Measurements from ENCODE around the gene MRGPRX3.
"Not testable (repeated sequence)": the region's sequence is repeated elsewhere in the genome, so short reads cannot be mapped to it uniquely, and the experiment has no call there.

The MRGPRX3 gene

GRCh38 chr11:18132341-18132740 is at the start of gene MRGPRX3:
MRGPRX3 (plus strand) TSS chr11:18132571; CDS start chr11:18137203, 4,632 bp downstream.
- no peak for DNase-seq

- DNase-seq = no peak
Observed at GRCh38 chr11:18088366-18088765, 44.0 kb upstream of the MRGPRX3 start.

- no peak for DNase-seq
Observed at GRCh38 chr11:18088966-18089365, 43.4 kb upstream of the MRGPRX3 start.

- no peak for DNase-seq
Observed at GRCh38 chr11:18091731-18092130, 40.6 kb upstream of the MRGPRX3 start.

- no peak for DNase-seq
Observed at GRCh38 chr11:18093959-18094358, 38.4 kb upstream of the MRGPRX3 start.

GRCh38 chr11:18100926-18101656 is 31.3 kb upstream of the MRGPRX3 start:
- DNase-seq = no peak

DNA sequence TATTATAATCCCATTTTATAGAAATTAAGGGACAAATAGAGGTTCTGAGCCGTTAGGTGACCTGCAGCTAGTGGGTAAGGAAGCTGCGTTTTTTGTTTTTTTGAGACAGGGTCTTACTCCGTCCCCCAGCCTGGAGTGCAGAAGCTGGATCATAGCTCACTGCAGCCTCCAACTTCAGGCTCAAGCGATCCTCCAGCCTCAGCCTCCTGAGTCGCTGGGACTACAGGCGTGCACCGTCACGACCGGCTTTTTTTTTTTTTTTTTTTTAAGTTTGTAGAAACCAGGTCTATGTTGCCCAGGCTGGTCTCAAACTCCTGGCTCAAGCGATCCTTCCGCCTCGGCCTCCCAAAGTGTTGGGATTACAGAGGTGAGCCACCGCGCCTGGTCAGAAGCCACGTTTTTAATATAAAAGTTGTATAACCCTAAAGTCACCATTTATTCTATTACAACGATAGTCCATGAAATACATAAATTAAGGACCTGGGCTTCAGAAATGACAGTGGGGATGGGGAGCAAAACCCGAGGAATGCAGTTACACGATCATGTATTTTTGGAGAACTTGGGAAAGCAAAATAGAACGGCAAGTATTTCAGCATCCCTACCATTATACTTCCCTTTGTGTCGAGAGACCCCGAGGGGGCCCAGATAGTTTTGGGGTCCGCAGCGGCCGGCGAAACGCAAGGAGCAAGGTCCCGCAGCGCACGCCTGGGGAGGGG is 27.1 kb upstream of the MRGPRX3 start:
- no peak for DNase-seq

- peak; percentile 89 for DNase-seq
Observed at GRCh38 chr11:18105802-18106574, 26.4 kb upstream of the MRGPRX3 start, which contains the start of gene SAAL1. SAAL1 (minus strand) TSS chr11:18106082; CDS start chr11:18106041, 41 bp downstream.

GRCh38 chr11:18106688-18107087 is 25.7 kb upstream of the MRGPRX3 start:
- no peak for DNase-seq

DNA sequence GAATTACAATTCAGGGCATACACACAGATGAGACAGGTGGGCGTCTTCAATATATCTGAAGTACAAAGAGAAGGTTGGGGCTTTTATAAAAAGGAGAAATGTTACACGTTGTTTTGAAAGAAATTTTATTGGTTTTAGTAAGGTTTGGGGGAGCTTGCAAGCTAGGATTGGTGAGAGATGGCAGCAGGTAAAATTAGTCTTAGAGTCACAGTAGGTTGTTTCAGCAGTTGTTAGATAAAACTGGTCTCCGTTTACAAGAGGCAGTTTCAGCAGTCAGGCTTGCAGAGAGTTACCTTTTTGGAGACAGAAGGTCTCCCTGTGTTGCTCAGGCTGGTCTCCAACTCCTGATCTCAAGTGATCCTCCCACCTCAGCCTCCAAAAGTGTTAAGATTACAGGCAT is 24.1 kb upstream of the MRGPRX3 start:
- no peak for DNase-seq

GRCh38 chr11:18111005-18111404 is 21.4 kb upstream of the MRGPRX3 start:
- DNase-seq = no peak

DNA sequence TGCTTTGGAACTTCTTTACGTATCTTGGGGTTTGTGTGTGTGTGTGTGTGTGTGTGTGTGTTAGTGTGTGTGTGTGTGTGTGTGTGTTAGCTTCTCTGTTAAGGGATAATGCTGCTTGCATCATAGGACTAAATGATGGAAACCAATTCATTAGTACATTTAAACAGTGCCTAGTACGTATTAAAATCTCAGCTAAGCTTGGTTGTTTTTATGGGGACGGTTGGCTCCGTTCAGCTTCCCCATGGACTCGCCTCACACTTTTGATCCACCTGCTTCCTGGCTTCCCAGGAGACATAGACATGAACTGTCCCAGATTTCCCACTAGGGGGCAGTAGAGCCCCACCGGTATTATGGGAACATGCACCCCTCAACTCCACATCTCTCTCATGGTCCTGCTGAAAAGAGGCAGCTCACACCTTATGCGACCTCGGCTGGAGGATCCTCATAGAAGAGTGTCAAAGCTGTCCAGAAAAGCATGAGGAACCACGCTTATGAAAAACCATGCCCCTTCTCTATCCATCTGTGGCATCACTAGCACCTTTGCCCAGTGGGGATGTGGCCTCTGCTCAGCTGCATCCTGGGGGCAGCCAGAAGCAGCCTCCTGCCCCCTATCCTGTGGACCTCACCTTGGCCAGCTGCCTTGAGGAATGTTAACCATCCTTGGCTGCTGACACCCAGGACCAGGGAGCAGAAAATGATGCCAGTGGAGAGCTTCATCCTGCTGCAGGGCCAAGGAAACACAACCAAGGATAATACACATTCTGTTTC is 16.8 kb upstream of the MRGPRX3 start:
- DNase-seq = peak; percentile 55

DNA sequence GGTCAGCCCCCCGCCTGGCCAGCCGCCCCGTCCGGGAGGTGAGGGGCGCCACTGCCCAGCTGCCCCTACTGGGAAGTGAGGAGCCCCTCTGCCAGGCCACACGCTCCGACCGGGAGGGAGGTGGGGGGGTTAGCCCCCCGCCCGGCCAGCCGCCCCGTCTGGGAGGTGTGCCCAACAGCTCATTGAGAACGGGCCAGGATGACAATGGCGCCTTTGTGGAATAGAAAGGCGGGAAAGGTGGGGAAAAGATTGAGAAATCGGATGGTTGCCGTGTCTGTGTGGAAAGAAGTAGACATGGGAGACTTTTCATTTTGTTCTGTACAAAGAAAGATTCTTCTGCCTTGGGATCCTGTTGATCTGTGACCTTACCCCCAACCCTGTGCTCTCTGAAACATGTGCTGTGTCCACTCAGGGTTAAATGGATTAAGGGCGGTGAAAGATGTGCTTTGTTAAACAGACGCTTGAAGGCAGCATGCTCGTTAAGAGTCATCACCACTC is 11.0 kb upstream of the MRGPRX3 start:
- DNase-seq = not testable (repeated sequence)

GRCh38 chr11:18131115-18131514 is 1.3 kb upstream of the MRGPRX3 start:
- not testable (repeated sequence) for DNase-seq

DNA sequence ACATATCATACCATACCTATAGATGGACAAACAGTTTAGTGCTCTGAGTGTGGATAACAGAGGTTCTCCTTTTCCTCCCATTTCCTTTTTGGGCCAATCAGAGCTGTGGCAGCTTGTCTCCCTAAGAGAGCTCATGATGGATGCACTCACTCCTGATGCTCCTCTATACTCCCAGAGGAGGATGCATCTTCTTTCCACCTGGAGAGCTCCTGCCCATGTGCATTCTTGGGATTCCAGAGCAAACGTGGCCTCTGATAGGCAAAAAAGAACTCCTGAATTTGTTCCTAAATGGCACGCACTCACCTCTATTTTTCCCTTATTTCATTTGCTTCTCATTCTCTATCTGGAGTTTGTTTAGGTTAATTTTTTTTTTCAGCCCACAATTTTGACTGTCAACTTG is 2.9 kb downstream of the MRGPRX3 start:
- no peak for DNase-seq

- no peak for DNase-seq
Observed at GRCh38 chr11:18137186-18137800, 4.9 kb downstream of the MRGPRX3 start.

DNA sequence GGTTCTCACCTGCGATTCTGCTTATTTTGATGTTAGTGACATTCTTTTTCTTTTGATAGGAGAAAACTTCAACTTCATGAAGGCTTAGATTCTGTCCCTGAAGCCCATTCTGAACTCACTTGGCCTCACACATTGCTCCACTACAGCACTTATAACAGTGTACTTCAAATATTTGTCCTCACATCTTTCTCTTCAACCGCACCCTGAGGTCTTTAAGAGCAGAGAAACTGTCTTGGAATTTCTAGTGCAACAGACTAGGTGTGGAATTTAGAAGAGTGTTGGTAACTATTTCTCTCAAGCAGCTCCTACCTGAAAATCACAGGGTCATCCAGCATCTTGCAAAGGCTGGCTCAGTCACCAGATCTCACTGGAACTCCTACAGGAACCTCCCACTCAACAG is 7.8 kb downstream of the MRGPRX3 start:
- no peak for DNase-seq

GRCh38 chr11:18144243-18144642 is 11.9 kb downstream of the MRGPRX3 start:
- DNase-seq = no peak

DNA sequence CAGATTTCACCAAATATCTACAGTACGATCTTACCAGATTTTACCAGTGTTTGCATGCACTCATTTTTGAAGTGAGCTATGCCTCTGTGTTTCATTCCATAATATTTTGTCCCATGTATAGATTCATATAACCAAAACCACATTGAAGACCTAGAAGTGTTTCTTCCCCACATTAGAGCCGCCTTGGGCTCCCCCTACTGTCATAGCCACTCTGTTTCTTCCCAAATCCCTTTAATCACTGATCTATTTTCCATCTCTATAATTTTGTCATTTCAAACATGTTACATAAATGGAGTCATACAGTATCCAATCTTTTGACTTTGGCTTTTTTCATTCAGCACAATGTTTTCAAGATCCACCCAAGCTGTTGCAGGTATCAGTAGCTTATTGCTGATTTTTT is 12.7 kb downstream of the MRGPRX3 start:
- DNase-seq = no peak

- no peak for DNase-seq
Observed at GRCh38 chr11:18145837-18146236, 13.5 kb downstream of the MRGPRX3 start.

GRCh38 chr11:18151581-18151980 is 19.2 kb downstream of the MRGPRX3 start:
- DNase-seq = no peak

DNA sequence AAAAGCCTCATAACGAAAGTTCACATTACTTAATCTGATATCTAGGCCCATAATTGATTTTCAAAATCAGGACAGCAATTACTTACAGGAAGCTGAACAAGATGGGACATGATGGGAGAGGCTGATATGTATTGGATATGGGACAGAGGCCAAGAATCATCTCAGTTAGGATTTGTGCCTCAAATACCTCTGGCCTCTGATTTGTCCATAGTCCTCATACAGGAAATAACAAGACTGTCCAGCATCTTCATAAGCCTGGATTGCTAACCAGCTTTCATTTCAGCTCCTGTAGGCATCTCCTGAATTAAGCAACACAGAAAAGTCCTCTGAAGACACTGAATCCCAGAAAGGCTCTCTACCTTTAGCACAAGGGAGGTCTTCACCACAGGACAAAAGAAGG is 36.0 kb downstream of the MRGPRX3 start:
- no peak for DNase-seq
